Measurements from ENCODE around the gene AKT1S1. TPM values are rescaled to one million over a fixed set of nuclear protein-coding genes. Genes with fewer than 3 reads are reported as not detected.

Gene AKT1S1
- total RNA-seq, 3 donors from 2014 or later (not counting 1 experiment from before 2014, with no cell fraction given), result 12.8 to 17.8 (median 16.1) TPM

- DNase-seq, result no peak
- H3K9me3 Mint-ChIP-seq, result no peaks in the 10 kb centered on the region
- 91% methylated on average over 17 of the region's 17 CpGs for WGBS (ENCODE audit: insufficient coverage)
- Histone ChIP-seq H3K36me3 (ENCODE audit: control insufficient read depth, insufficient read depth, low read length) (peaks cover 48% of the 10 kb centered on the region), H3K27me3 (ENCODE audit: control insufficient read depth, insufficient read depth, low read length) (no peaks in the 10 kb centered on the region), H3K27ac (ENCODE audit: low read length) (no peak overlapping the region), H3K4me1 (ENCODE audit: control insufficient read depth, insufficient read depth, low read length) (peaks cover 8% of the 10 kb centered on the region), H3K9me3 (ENCODE audit: control insufficient read depth, insufficient read depth, low read length) (no peaks in the 10 kb centered on the region), H3K4me3 (ENCODE audit: low read length) (no peak overlapping the region)
- intact Hi-C loops (cut with micrococcal nuclease), result no loop called here
- H3K4me3 Mint-ChIP-seq, result no peak overlapping the region
- peaks cover 0 to 14% of the 10 kb centered on the region in 2 donors for H3K4me1 Mint-ChIP-seq
- H3K27me3 Mint-ChIP-seq (ENCODE audit: low read depth in 2 of 2), result no peaks in the 10 kb centered on the region
- ATAC-seq, result no peak
- no peak overlapping the region for H3K27ac Mint-ChIP-seq
- H3K36me3 Mint-ChIP-seq, result no peaks in the 10 kb centered on the region
- TF ChIP-seq CTCF (IDR thresholded peaks at IDR 0.05), result no peak
Observed at GRCh38 chr19:49860336-49861102, 16.6 kb downstream of the AKT1S1 start.

- Mint-ChIP-seq H3K27me3 (ENCODE audit: low read depth in 2 of 2) (no peaks in the 10 kb centered on the region), H3K4me3 (no peak overlapping the region), H3K27ac (no peak overlapping the region), H3K36me3 (no peaks in the 10 kb centered on the region), H3K9me3 (no peaks in the 10 kb centered on the region), H3K4me1 (peaks cover 0 to 10% of the 10 kb centered on the region in 2 donors)
- no peak for TF ChIP-seq CTCF (IDR thresholded peaks at IDR 0.05)
- intact Hi-C loops (cut with micrococcal nuclease), result no loop called here
- no peaks in the 10 kb centered on the region for H3K9me3 ChIP-seq (ENCODE audit: control insufficient read depth, insufficient read depth, low read length)
- no peak overlapping the region for H3K27ac ChIP-seq (ENCODE audit: low read length)
- 93% methylated on average over 22 of the region's 22 CpGs for WGBS (ENCODE audit: insufficient coverage)
- no peak overlapping the region for H3K4me3 ChIP-seq (ENCODE audit: low read length)
- no peaks in the 10 kb centered on the region for H3K27me3 ChIP-seq (ENCODE audit: control insufficient read depth, insufficient read depth, low read length)
- peaks cover 46% of the 10 kb centered on the region for H3K36me3 ChIP-seq (ENCODE audit: control insufficient read depth, insufficient read depth, low read length)
- DNase-seq (no peak), ATAC-seq (no peak)
- H3K4me1 ChIP-seq (ENCODE audit: control insufficient read depth, insufficient read depth, low read length), result peaks cover under 1% of the 10 kb centered on the region
Observed at GRCh38 chr19:49859682-49860335, 17.3 kb downstream of the AKT1S1 start.

GRCh38 chr19:49858088-49858985, 18.8 kb downstream of the AKT1S1 start:
- Mint-ChIP-seq H3K36me3 (no peaks in the 10 kb centered on the region), H3K4me3 (no peak overlapping the region), H3K27ac (peak overlapping the region in 1 of 2 donors; percentile 40), H3K27me3 (ENCODE audit: low read depth in 2 of 2) (no peaks in the 10 kb centered on the region), H3K4me1 (peaks cover 0 to 4% of the 10 kb centered on the region in 2 donors), H3K9me3 (no peaks in the 10 kb centered on the region)
- 95% methylated on average over 37 of the region's 37 CpGs for WGBS (ENCODE audit: insufficient coverage)
- intact Hi-C loops (cut with micrococcal nuclease), result no loop called here
- Histone ChIP-seq H3K4me1 (ENCODE audit: control insufficient read depth, insufficient read depth, low read length) (no peaks in the 10 kb centered on the region), H3K27ac (ENCODE audit: low read length) (no peak overlapping the region), H3K9me3 (ENCODE audit: control insufficient read depth, insufficient read depth, low read length) (no peaks in the 10 kb centered on the region), H3K36me3 (ENCODE audit: control insufficient read depth, insufficient read depth, low read length) (peaks cover 32% of the 10 kb centered on the region), H3K27me3 (ENCODE audit: control insufficient read depth, insufficient read depth, low read length) (no peaks in the 10 kb centered on the region), H3K4me3 (ENCODE audit: low read length) (no peak overlapping the region)
- TF ChIP-seq CTCF (IDR thresholded peaks at IDR 0.05), result no peak
- ATAC-seq (no peak), DNase-seq (no peak)

All from natural killer cell (primary cell).